GM12892 (cell line): ENCODE measurements around the gene MFSD1. TPM values are rescaled to one million over a fixed set of nuclear protein-coding genes. Genes with fewer than 3 reads are reported as not detected.
A peak's percentile ranks its signal among the peaks of the same experiment; 100 is the strongest.

Source experiments
- DNase-seq: peaks from one replicate; pipeline ENCODE4 v3.0.0; 2011; ENCODE audit not compliant: insufficient read length
- FAIRE-seq: peaks from 2 replicates; lab custom pipeline; 2011; peaks lifted over from hg19 to GRCh38; lab: Jason Lieb, UNC
- POLR2A ChIP-seq: IDR thresholded peaks from 2 replicates; pipeline ENCODE4 v1.6.1; 2011; ENCODE audit warnings: low read depth, low read length, control low read depth
- POLR2AphosphoS5 ChIP-seq: IDR thresholded peaks from 2 replicates; pipeline ENCODE4 v1.6.1; 2011; ENCODE audit warnings: low read depth, low read length, control low read depth
- TAF1 ChIP-seq: IDR thresholded peaks from 2 replicates; pipeline ENCODE4 v1.6.1; 2011; ENCODE audit warnings: low read depth, mild to moderate bottlenecking, control low read depth, low read length, borderline replicate concordance
- polyA plus RNA-seq: library from polyadenylated mRNA; unstranded; fragments of >200 nt; gene quantifications from one replicate; pipeline ENCODE4 v1.2.1, GENCODE V29; 2012; ENCODE audit warnings: missing spikeins, inconsistent platforms; ENCODE audit not compliant: missing spikeins

Gene MFSD1, protein sequence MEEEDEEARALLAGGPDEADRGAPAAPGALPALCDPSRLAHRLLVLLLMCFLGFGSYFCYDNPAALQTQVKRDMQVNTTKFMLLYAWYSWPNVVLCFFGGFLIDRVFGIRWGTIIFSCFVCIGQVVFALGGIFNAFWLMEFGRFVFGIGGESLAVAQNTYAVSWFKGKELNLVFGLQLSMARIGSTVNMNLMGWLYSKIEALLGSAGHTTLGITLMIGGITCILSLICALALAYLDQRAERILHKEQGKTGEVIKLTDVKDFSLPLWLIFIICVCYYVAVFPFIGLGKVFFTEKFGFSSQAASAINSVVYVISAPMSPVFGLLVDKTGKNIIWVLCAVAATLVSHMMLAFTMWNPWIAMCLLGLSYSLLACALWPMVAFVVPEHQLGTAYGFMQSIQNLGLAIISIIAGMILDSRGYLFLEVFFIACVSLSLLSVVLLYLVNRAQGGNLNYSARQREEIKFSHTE
- 24.4 TPM for polyA plus RNA-seq

GRCh38 chr3:158801696-158802408 is at the start of gene MFSD1:
Gene MFSD1 (plus strand): TSS chr3:158802054. CDS start chr3:158802153, 99 bp downstream.
- TF ChIP-seq POLR2A (peak; percentile 61; the same call in 1 of the 2 replicates), TAF1 (peak; percentile 49; the same call in 1 of the 2 replicates), POLR2AphosphoS5 (peak; percentile 66)
- peak; percentile 83 for DNase-seq
- FAIRE-seq: peak; percentile 96

GRCh38 chr3:158753854-158754253 is 48.0 kb upstream of the MFSD1 start:
- FAIRE-seq (no peak), DNase-seq (no peak)
- TF ChIP-seq POLR2AphosphoS5 (no peak), POLR2A (no peak), TAF1 (no peak)

DNA sequence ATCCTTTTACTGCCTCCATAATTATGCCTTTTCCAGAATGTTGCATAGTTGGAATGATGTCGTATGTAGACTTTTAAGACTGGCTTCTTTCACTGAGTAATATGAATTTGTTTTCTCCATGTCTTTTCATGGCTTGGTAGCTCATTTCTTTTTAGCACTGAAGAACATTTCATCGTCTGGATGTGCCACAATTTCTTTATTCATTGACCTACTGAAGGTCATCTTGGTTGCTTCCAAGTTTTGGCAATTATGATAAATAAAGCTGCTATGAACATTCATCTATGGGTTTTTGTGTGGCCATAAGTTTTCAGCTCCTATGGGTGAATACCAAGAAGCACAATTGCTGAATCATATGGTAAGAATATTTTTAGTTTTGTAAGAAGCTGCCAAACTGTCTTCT is 46.4 kb upstream of the MFSD1 start:
- FAIRE-seq: no peak
- TF ChIP-seq POLR2A (no peak), POLR2AphosphoS5 (no peak), TAF1 (no peak)
- DNase-seq: no peak

- TF ChIP-seq POLR2A (no peak), POLR2AphosphoS5 (no peak), TAF1 (no peak)
- FAIRE-seq: no peak
- DNase-seq: no peak
Observed at GRCh38 chr3:158761350-158761749, 40.5 kb upstream of the MFSD1 start.

- FAIRE-seq: no peak
- TF ChIP-seq POLR2A (no peak), POLR2AphosphoS5 (no peak), TAF1 (no peak)
- DNase-seq: no peak
Observed at GRCh38 chr3:158762701-158763100, 39.2 kb upstream of the MFSD1 start.

GRCh38 chr3:158763421-158763820 is 38.4 kb upstream of the MFSD1 start:
- DNase-seq (no peak), FAIRE-seq (no peak)
- TF ChIP-seq POLR2AphosphoS5: no peak
- no peak for TF ChIP-seq TAF1
- TF ChIP-seq POLR2A: no peak

DNA sequence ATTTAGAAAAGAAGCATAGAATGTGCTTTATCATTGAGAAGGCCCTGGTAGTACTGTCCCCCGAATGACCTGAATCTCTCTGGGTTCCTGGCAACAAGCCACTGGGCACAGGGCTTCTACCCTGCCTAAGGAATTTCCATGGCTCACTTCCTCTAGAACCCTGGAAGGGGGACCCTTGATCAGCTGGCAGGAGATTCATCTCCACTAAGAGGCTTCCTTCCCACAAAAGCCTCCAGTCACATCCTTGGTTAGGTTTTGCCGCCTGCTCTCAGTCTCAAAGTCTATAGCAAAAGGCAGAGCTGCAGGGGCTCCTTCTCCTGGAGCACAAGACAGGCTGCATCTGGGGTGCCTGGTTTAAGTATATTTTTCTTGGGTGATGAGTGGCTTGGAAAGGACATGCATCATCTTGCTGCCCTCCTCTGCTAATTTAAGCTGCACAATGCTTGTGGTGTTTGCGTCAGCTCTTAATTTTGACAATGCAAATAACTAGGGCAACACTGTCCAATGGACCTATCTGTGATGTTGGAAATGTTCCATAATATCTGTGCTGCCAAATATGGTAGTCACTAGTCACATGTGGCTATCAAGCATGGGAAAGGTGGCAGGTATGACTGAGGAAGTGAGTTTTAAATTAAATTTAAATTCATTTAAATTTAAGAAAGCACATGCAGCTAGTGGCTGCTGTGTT is 36.2 kb upstream of the MFSD1 start:
- no peak for DNase-seq
- no peak for FAIRE-seq

GRCh38 chr3:158766364-158766763 is 35.5 kb upstream of the MFSD1 start:
- TF ChIP-seq TAF1 (no peak), POLR2AphosphoS5 (no peak), POLR2A (no peak)
- FAIRE-seq: no peak
- no peak for DNase-seq

More for the DNA sequence above, 36.2 kb upstream of the MFSD1 start:
- no peak for TF ChIP-seq TAF1
- TF ChIP-seq POLR2A: no peak
- TF ChIP-seq POLR2AphosphoS5: no peak

DNA sequence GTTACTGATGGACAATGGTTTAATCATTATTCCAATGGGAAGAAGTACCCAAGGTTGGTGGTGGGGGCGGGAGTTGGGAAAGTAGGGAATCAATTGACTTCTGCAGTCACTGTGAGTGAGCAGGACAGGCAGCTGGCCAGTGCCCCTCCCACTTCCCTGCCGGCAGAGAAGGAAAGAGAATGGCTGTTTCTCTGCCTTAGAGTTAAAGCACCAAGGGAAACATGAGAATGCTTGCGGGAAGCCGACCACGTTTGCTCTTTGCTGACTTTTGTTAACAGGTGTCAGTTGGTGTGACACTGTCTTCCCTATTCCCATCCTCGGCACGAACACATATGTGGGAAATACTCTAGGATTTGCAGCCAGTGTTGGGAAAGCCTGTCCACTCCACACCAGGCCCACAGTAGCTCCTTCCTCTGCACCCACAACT is 33.5 kb upstream of the MFSD1 start:
- TF ChIP-seq POLR2AphosphoS5: no peak
- TF ChIP-seq TAF1: no peak
- no peak for TF ChIP-seq POLR2A
- FAIRE-seq (no peak), DNase-seq (no peak)

DNA sequence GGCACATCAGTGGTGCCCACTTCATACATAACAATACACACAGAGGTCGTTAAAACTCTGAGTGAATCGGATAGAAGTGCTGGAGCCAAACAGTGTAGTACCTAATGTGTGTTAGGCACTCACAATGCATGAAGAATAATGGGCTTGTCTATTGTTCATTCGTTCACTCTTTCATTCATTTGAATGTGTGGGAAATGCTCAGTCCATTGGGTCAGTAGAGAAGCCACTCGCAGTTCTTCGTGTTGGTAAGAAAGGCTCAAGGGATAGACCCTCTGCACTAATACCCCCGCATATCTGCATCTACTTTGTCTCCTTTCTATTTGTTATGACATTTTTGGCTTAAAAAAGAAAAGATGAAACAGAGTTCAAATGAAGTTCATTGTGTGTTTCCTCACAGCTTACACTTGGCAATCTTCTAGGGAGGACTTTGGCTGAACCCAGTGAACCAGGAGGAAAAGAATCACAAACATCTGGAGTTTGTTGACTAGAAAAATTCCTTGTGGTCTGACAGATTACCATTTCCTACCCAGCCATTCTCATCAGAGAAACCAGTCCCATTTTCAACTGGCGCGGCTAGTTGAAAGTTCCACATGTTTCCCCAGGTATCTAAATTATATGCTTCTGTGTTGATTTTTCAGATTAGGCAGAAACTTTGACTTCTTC is 32.8 kb upstream of the MFSD1 start:
- no peak for TF ChIP-seq POLR2AphosphoS5
- TF ChIP-seq POLR2A: no peak
- TF ChIP-seq TAF1: no peak
- DNase-seq (no peak), FAIRE-seq (no peak)

GRCh38 chr3:158769549-158769948 is 32.3 kb upstream of the MFSD1 start:
- DNase-seq: no peak
- no peak for FAIRE-seq
- no peak for TF ChIP-seq POLR2A
- no peak for TF ChIP-seq POLR2AphosphoS5
- no peak for TF ChIP-seq TAF1
